SK-N-SH (cell line): ENCODE data around the gene KCNQ2. TPM values are rescaled to one million over a fixed set of nuclear protein-coding genes. Genes with fewer than 3 reads are reported as not detected.

Source experiments
- CTCF ChIA-PET: fragments of 300-600, 350-600 bp; formaldehyde crosslinking; extraction: SDS; loops from one replicate; lab custom pipeline; 2021; lab: Yijun Ruan, JAX
- POLR2A ChIA-PET: fragments of 350-600 bp; sonication (Branson Sonifier 250); formaldehyde crosslinking; extraction: SDS; loops from one replicate; lab custom pipeline; 2020; ENCODE audit warnings: antibody characterized with exemption, inconsistent platforms; lab: Yijun Ruan, JAX
- DNase-seq: peaks from one replicate; pipeline ENCODE4 v3.0.0; 2012
- H2AFZ ChIP-seq: fragments of 200-600 bp; sonication (generic); 2 replicates; pipeline ENCODE4 v1.8.1; 2016; ENCODE audit warnings: antibody characterized with exemption, mild to moderate bottlenecking, low read depth
- H3F3A ChIP-seq: fragments of 200-600 bp; sonication (generic); replicated peaks from 2 replicates; pipeline ENCODE3; 2016; ENCODE audit warnings: antibody characterized with exemption, mild to moderate bottlenecking; ENCODE audit not compliant: insufficient read depth
- H3K27ac ChIP-seq, 2 experiments: fragments of 200-500 bp in 1 of 2; fragments of 200-600 bp in 1 of 2; sonication (Bioruptor generic) in 1 of 2; sonication (generic), shearing (Covaris generic) in 1 of 2; 2 replicates each; pipeline versions ENCODE4 v1.5.1 to v1.6.1; 2014 to 2016; ENCODE audit warnings: low read depth in 2 of 2, inconsistent platforms in 1 of 2, low read length in 1 of 2, mild to moderate bottlenecking in 1 of 2, mixed read lengths in 1 of 2
- H3K27me3 ChIP-seq: fragments of 200-600 bp; sonication (generic), shearing (Covaris generic); 2 replicates; pipeline ENCODE4 v1.6.1; 2016; ENCODE audit warnings: mixed run types; ENCODE audit not compliant: insufficient read depth
- H3K36me3 ChIP-seq, 2 experiments: fragments of 200-500 bp in 1 of 2; fragments of 200-600 bp in 1 of 2; sonication (Bioruptor generic) in 1 of 2; sonication (generic) in 1 of 2; replicated peaks in 1 of 2; 2 replicates each; pipeline versions ENCODE3 to v1.5.1; 2014 to 2016; ENCODE audit warnings: low read length in 1 of 2, mild to moderate bottlenecking in 1 of 2; ENCODE audit not compliant: insufficient read depth in 2 of 2, control insufficient read depth in 1 of 2
- H3K4me1 ChIP-seq, 2 experiments: fragments of 200-500 bp in 1 of 2; fragments of 200-600 bp in 1 of 2; sonication (Bioruptor generic) in 1 of 2; sonication (generic), shearing (Covaris generic) in 1 of 2; 2 replicates each; pipeline versions ENCODE4 v1.5.1 to v1.6.1; 2014 to 2016; ENCODE audit warnings: low read depth in 1 of 2, low read length in 1 of 2, mixed run types in 1 of 2; ENCODE audit not compliant: insufficient read depth in 2 of 2, control insufficient read depth in 1 of 2
- H3K4me2 ChIP-seq: fragments of 200-600 bp; sonication (generic), shearing (Covaris generic); 2 replicates; pipeline ENCODE4 v1.6.1; 2017; ENCODE audit warnings: mixed run types
- H3K4me3 ChIP-seq, 2 experiments: fragments of 200-500 bp in 1 of 2; fragments of 200-600 bp in 1 of 2; sonication (Bioruptor generic) in 1 of 2; sonication (generic), shearing (Covaris generic) in 1 of 2; 2 replicates each; pipeline versions ENCODE4 v1.5.1 to v1.8.1; 2014 to 2016; ENCODE audit warnings: low read depth in 2 of 2, inconsistent platforms in 1 of 2, low read length in 1 of 2, mild to moderate bottlenecking in 1 of 2, mixed read lengths in 1 of 2, moderate library complexity in 1 of 2
- H3K79me2 ChIP-seq: fragments of 200-600 bp; sonication (generic); 2 replicates; pipeline ENCODE4 v1.8.1; 2017; ENCODE audit warnings: mild to moderate bottlenecking; ENCODE audit not compliant: insufficient read depth
- H3K9ac ChIP-seq: fragments of 200-600 bp; sonication (generic); 2 replicates; pipeline ENCODE4 v1.6.1; 2017; ENCODE audit warnings: mixed run types
- H3K9me2 ChIP-seq: fragments of 200-600 bp; sonication (generic); 2 replicates; pipeline ENCODE4 v1.6.1; 2017; ENCODE audit warnings: mixed run types
- H3K9me3 ChIP-seq: fragments of 200-600 bp; sonication (generic); 2 replicates; pipeline ENCODE4 v1.6.1; 2017; ENCODE audit warnings: mixed run types, mild to moderate bottlenecking, moderate library complexity
- H4K20me1 ChIP-seq: fragments of 200-600 bp; sonication (generic); 2 replicates; pipeline ENCODE4 v1.6.1; 2017; ENCODE audit warnings: mild to moderate bottlenecking, mixed run types; ENCODE audit not compliant: insufficient read depth
- FOSL2 ChIP-seq: IDR thresholded peaks from 2 replicates; pipeline ENCODE4 v1.4.0; 2012; ENCODE audit warnings: low read depth, mild to moderate bottlenecking, moderate library complexity, borderline replicate concordance
- FOXJ3 ChIP-seq: sonication (generic); formaldehyde crosslinking; IDR thresholded peaks from 2 replicates; pipeline ENCODE4 v1.5.1; 2020; ENCODE audit warnings: mild to moderate bottlenecking, missing genetic modification reagents
- NRF1 ChIP-seq: IDR thresholded peaks from 2 replicates; pipeline ENCODE4 v1.6.1; 2012; ENCODE audit warnings: low read depth, mild to moderate bottlenecking, low read length
- POLR2AphosphoS5 ChIP-seq: IDR thresholded peaks from 2 replicates; pipeline ENCODE4 v1.6.1; 2012; ENCODE audit warnings: low read depth, low read length
- SMC3 ChIP-seq: IDR thresholded peaks from 2 replicates; pipeline ENCODE4 v1.6.1; 2012; ENCODE audit warnings: low read depth, low read length, improper control_type of control experiment
- YY1 ChIP-seq: IDR thresholded peaks from 2 replicates; pipeline ENCODE4 v1.4.0; 2012; ENCODE audit warnings: low read depth, mild to moderate bottlenecking
- WGBS: methylation state at CpG from one replicate; pipeline ENCODE4 v1.1.6; 2017; ENCODE audit warnings: low lambda C conversion rate; 5-methylcytosine and 5-hydroxymethylcytosine counted together
- polyA plus RNA-seq, 3 experiments: library from polyadenylated mRNA; depleted of rRNA; stranded (reverse); fragments of >200 nt; gene quantifications; 2 replicates each; pipeline ENCODE4 v1.2.3, GENCODE V29; 2012
- TF ChIP-seq, protein P1 (sequence below): fragments of 150-350 bp; IDR thresholded peaks from 2 replicates; pipeline ENCODE4 v1.6.1; 2017; ENCODE audit warnings: antibody characterized with exemption, low read length, low read depth, borderline replicate concordance
- TF ChIP-seq, protein P2 (sequence below): fragments of 150-350 bp; IDR thresholded peaks from 2 replicates; pipeline ENCODE4 v1.6.1; 2016; ENCODE audit warnings: mild to moderate bottlenecking, low read depth, low read length
- TF ChIP-seq, protein P3 (sequence below): fragments of 200-600 bp; sonication (generic); IDR thresholded peaks from 2 replicates; pipeline ENCODE4 v1.6.1; 2017; ENCODE audit warnings: antibody characterized with exemption, mild to moderate bottlenecking, moderate library complexity

Gene KCNQ2
- polyA plus RNA-seq, 1 of the 3 experiments (the other 2 are of a cell fraction), result 3.9 TPM

DNA sequence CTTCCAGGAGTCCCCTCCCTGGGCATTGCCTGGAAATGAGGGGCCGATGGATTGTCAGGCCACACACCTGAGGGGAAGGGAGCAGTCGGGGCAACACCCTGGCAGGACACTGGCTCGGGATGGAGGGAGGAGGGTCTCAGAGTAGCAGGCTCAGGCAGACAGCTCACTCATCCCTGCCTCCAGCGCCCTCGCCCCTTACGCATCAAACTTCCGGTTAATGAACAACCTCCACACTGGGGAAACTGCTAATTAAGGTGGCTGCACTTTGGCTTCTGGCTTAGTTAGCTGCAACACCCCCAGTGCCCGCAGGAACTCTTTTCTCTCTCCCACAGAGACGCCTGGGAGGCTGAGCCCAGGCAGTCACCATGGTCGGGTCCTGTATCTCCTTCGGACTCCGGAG, 98.0 kb downstream of the KCNQ2 start:
- CTCF ChIA-PET, result interaction anchor here (0.8 to 1.8 kb wide), 3 partner anchors 28 to 151 kb away, joined by 3 to 6 read pairs (median 5); no protein-coding TSS in a partner anchor
- no peaks in the 10 kb centered on the region for H3K27me3 ChIP-seq
- POLR2A ChIA-PET, result no interaction called here

DNA sequence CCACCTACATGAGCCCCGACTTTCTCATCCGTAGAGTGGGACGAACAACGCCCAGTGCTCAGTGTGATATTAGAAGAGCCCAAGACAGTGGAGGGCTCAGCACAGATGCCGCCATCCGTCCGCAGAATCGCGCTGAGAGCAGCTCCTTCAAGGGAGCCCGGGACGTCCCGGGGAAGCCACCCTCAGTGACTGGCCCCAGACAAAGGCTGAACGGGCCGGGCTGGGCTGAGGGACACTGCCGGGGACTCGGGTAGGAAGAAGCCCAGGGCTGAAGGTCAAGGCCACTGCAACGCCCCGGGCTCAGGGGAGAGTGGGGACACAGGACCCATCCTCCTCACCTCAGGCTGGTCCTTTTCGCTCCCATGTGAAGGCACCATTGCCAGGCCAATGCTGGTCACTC, 98.5 kb downstream of the KCNQ2 start:
- no peaks in the 10 kb centered on the region for H3F3A ChIP-seq
- POLR2A ChIA-PET, result no interaction called here
- H3K4me3 ChIP-seq, result no peak overlapping the region
- H2AFZ ChIP-seq, result no peak overlapping the region
- H3K27me3 ChIP-seq, result no peaks in the 10 kb centered on the region
- 32% methylated on average over 8 of the region's 19 CpGs for WGBS
- TF ChIP-seq FOSL2 (no peak), SMC3 (no peak)
- TF ChIP-seq, protein P1, sequence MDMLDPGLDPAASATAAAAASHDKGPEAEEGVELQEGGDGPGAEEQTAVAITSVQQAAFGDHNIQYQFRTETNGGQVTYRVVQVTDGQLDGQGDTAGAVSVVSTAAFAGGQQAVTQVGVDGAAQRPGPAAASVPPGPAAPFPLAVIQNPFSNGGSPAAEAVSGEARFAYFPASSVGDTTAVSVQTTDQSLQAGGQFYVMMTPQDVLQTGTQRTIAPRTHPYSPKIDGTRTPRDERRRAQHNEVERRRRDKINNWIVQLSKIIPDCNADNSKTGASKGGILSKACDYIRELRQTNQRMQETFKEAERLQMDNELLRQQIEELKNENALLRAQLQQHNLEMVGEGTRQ, result no peak
- TF ChIP-seq, protein P2, sequence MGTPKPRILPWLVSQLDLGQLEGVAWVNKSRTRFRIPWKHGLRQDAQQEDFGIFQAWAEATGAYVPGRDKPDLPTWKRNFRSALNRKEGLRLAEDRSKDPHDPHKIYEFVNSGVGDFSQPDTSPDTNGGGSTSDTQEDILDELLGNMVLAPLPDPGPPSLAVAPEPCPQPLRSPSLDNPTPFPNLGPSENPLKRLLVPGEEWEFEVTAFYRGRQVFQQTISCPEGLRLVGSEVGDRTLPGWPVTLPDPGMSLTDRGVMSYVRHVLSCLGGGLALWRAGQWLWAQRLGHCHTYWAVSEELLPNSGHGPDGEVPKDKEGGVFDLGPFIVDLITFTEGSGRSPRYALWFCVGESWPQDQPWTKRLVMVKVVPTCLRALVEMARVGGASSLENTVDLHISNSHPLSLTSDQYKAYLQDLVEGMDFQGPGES, result no peak
- TF ChIP-seq, all 33 proteins: peak for 0
- Histone ChIP-seq H4K20me1 (no peaks in the 10 kb centered on the region), H3K4me2 (no peak overlapping the region), H3K9ac (no peak overlapping the region), H3K9me2 (no peaks in the 10 kb centered on the region), H3K79me2 (no peaks in the 10 kb centered on the region), H3K9me3 (no peaks in the 10 kb centered on the region), H3K36me3 (no peaks in the 10 kb centered on the region), H3K27ac (no peak overlapping the region), H3K4me1 (no peaks in the 10 kb centered on the region; a peak in 1 of 4 replicates)
- DNase-seq, result no peak
- CTCF ChIA-PET, result interaction anchor here (0.8 to 4.9 kb wide), 6 partner anchors 8 to 150 kb away, joined by 3 to 33 read pairs (median 6); no protein-coding TSS in a partner anchor

More for the DNA sequence above, 98.0 kb downstream of the KCNQ2 start:
- no peaks in the 10 kb centered on the region for H3K9me3 ChIP-seq
- DNase-seq, result no peak
- no peaks in the 10 kb centered on the region; a peak in 1 of 4 replicates for H3K4me1 ChIP-seq
- H3K9ac ChIP-seq, result no peak overlapping the region
- no peak overlapping the region for H3K4me2 ChIP-seq
- no peak for TF ChIP-seq POLR2AphosphoS5
- TF ChIP-seq FOXJ3 (CRISPR knock-in tag), result no peak
- no peak for TF ChIP-seq YY1
- TF ChIP-seq NRF1, result no peak
- TF ChIP-seq, protein P3, sequence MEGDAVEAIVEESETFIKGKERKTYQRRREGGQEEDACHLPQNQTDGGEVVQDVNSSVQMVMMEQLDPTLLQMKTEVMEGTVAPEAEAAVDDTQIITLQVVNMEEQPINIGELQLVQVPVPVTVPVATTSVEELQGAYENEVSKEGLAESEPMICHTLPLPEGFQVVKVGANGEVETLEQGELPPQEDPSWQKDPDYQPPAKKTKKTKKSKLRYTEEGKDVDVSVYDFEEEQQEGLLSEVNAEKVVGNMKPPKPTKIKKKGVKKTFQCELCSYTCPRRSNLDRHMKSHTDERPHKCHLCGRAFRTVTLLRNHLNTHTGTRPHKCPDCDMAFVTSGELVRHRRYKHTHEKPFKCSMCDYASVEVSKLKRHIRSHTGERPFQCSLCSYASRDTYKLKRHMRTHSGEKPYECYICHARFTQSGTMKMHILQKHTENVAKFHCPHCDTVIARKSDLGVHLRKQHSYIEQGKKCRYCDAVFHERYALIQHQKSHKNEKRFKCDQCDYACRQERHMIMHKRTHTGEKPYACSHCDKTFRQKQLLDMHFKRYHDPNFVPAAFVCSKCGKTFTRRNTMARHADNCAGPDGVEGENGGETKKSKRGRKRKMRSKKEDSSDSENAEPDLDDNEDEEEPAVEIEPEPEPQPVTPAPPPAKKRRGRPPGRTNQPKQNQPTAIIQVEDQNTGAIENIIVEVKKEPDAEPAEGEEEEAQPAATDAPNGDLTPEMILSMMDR, result no peak
- H3F3A ChIP-seq, result no peaks in the 10 kb centered on the region
- H3K4me3 ChIP-seq, result no peak overlapping the region
- no peaks in the 10 kb centered on the region for H3K79me2 ChIP-seq
- no peaks in the 10 kb centered on the region for H3K36me3 ChIP-seq
- no peaks in the 10 kb centered on the region for H3K9me2 ChIP-seq
- H4K20me1 ChIP-seq, result no peaks in the 10 kb centered on the region
- H3K27ac ChIP-seq, result no peak overlapping the region
- 36% methylated on average over 7 of the region's 12 CpGs for WGBS
- no peak overlapping the region for H2AFZ ChIP-seq
